A673 (cell line): Measurements from ENCODE around the gene DNAH12. TPM values are rescaled to one million over a fixed set of nuclear protein-coding genes. Genes with fewer than 3 reads are reported as not detected.
"Not testable (repeated sequence)": the region's sequence is repeated elsewhere in the genome, so short reads cannot be mapped to it uniquely, and the experiment has no call there.

Experiments used
- BruUV-seq: library from RNA; stranded (reverse); fragments of 400-500 nt; replicated peaks from 2 replicates; lab custom pipeline; 2021; lab: Mats Ljungman, UMichigan
- CTCF ChIA-PET: fragments of 300-600 bp; sonication (Branson Sonifier 250); formaldehyde crosslinking; loops from one replicate; lab custom pipeline; 2022; ENCODE audit warnings: antibody characterized with exemption; lab: Charles Lee
- POLR2A ChIA-PET: fragments of 300-600 bp; sonication (Branson Sonifier 250); formaldehyde crosslinking; loops from one replicate; lab custom pipeline; 2022; ENCODE audit warnings: antibody characterized with exemption; ENCODE audit not compliant: low non-redundant PET; lab: Charles Lee
- DNase-seq: peaks from one replicate; pipeline ENCODE4 v3.0.0-alpha.2; 2015; ENCODE audit warnings: low spot score
- H3K27ac ChIP-seq: fragments of 200-600 bp; sonication (generic); 2 replicates; pipeline ENCODE4 v1.5.1; 2016; ENCODE audit warnings: mixed run types, low read depth, mild to moderate bottlenecking, mixed read lengths, antibody characterized with exemption, low read length; ENCODE audit not compliant: poor library complexity, severe bottlenecking
- H3K27me3 ChIP-seq: fragments of 200-600 bp; sonication (generic); replicated peaks from 2 replicates; pipeline ENCODE4 v1.6.1; 2017; ENCODE audit warnings: mixed run types, low read depth, mild to moderate bottlenecking, mixed read lengths, antibody characterized with exemption, low read length; ENCODE audit not compliant: insufficient read depth, poor library complexity
- H3K36me3 ChIP-seq: fragments of 200-600 bp; sonication (generic); 2 replicates; pipeline ENCODE4 v1.6.1; 2016; ENCODE audit warnings: mixed run types, mild to moderate bottlenecking, mixed read lengths, antibody characterized with exemption, low read length; ENCODE audit not compliant: insufficient read depth, poor library complexity, severe bottlenecking
- H3K4me1 ChIP-seq: fragments of 200-600 bp; sonication (generic); 2 replicates; pipeline ENCODE4 v1.6.1; 2017; ENCODE audit warnings: mixed run types, mild to moderate bottlenecking, mixed read lengths, antibody characterized with exemption, low read length; ENCODE audit not compliant: insufficient read depth, poor library complexity, severe bottlenecking
- H3K4me3 ChIP-seq: fragments of 200-600 bp; sonication (generic); 2 replicates; pipeline ENCODE4 v1.5.1; 2016; ENCODE audit warnings: low read depth, mixed run types, mild to moderate bottlenecking, mixed read lengths, low read length; ENCODE audit not compliant: poor library complexity, severe bottlenecking
- H3K9me3 ChIP-seq: fragments of 200-600 bp; sonication (generic); 2 replicates; pipeline ENCODE4 v1.6.1; 2016; ENCODE audit warnings: mixed run types, low read depth, mild to moderate bottlenecking, mixed read lengths, antibody characterized with exemption, low read length; ENCODE audit not compliant: poor library complexity, severe bottlenecking
- CTCF ChIP-seq: fragments of 300-800, 200-600 bp; sonication (generic); conservative IDR thresholded peaks from 2 replicates; pipeline ENCODE4 v1.5.1; 2017; ENCODE audit warnings: low read depth, mild to moderate bottlenecking, antibody characterized with exemption, low read length, moderate library complexity, mixed read lengths
- EZH2 ChIP-seq: fragments of 200-600 bp; sonication (generic); IDR thresholded peaks from 2 replicates; pipeline ENCODE4 v1.6.1; 2017; ENCODE audit warnings: borderline replicate concordance, low read depth, mild to moderate bottlenecking, mixed read lengths, antibody characterized with exemption, low read length; ENCODE audit not compliant: poor library complexity, severe bottlenecking
- intact Hi-C: fragments of 100-400 bp; cut with micrococcal nuclease; formaldehyde crosslinking; loops from one replicate; pipeline ENCODE4 v1.10.0; 2022; ENCODE audit not compliant: unreplicated experiment
- total RNA-seq: library from RNA; stranded (reverse); gene quantifications from 2 replicates; pipeline ENCODE4 v1.2.3, GENCODE V29; 2021

The DNAH12 gene
- total RNA-seq, 1 experiment from 2014 or later = not detected

DNA sequence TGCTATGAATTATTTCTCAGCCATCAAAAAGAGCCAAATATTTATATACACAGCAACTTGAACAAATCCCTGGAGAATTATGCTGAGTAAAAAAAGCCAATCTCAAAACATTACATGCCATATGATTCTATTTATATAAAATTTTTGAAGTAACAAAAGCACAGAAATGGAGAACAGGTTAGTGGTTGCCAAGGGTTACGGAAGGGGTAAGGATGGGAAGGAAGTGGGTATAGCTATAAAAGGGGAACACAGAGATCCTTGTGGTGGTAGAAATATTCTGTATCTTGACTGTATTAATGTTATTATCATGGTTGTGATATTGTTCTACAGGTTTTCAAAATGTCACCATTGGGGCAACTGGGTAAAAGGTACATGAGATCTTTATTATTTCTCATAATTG, 189.4 kb downstream of the DNAH12 start:
- H3K27me3 ChIP-seq = no peaks in the 10 kb centered on the region
- CTCF ChIA-PET = no interaction called here
- TF ChIP-seq EZH2 (no peak), CTCF (no peak)
- no peaks in the 10 kb centered on the region for H3K9me3 ChIP-seq
- DNase-seq = no peak
- no peaks in the 10 kb centered on the region for H3K36me3 ChIP-seq
- no peak overlapping the region for H3K27ac ChIP-seq
- POLR2A ChIA-PET = no interaction called here
- BruUV-seq = no TSS peak
- H3K4me1 ChIP-seq = no peaks in the 10 kb centered on the region
- intact Hi-C loops = no loop called here
- no peak overlapping the region for H3K4me3 ChIP-seq

DNA sequence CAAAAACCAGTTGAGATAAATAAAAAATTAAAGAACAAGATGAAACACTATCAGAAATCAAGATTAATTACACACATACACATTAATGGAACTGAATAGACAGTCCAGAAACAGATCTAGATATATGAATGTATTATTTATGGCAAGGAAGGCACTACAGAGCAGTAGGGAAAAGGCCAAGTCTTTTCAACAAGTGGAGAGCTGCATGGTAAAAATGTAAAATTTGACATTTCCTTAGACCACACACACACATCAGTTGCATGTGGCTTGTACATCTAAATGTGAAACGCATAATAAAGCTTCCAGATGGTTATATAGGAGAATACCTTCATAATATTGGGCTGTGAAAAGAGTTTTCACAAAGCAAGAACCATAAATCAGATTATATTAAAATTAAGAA, 193.9 kb downstream of the DNAH12 start:
- no peak overlapping the region for H3K4me3 ChIP-seq
- no peaks in the 10 kb centered on the region for H3K27me3 ChIP-seq
- H3K4me1 ChIP-seq = no peaks in the 10 kb centered on the region
- DNase-seq = no peak
- POLR2A ChIA-PET = no interaction called here
- CTCF ChIA-PET = no interaction called here
- TF ChIP-seq CTCF = no peak
- TF ChIP-seq EZH2 = no peak
- no TSS peak for BruUV-seq
- intact Hi-C loops = no loop called here
- no peaks in the 10 kb centered on the region for H3K9me3 ChIP-seq
- H3K36me3 ChIP-seq = no peaks in the 10 kb centered on the region
- H3K27ac ChIP-seq = no peak overlapping the region

GRCh38 chr3:57339071-57339642, 205.0 kb downstream of the DNAH12 start:
- CTCF ChIA-PET, intact Hi-C loops: not testable (repeated sequence)

GRCh38 chr3:57338272-57339070, 205.7 kb downstream of the DNAH12 start:
- H3K9me3 ChIP-seq, H3K27ac ChIP-seq, DNase-seq, CTCF ChIA-PET, H3K27me3 ChIP-seq, H3K4me3 ChIP-seq, POLR2A ChIA-PET, H3K4me1 ChIP-seq, BruUV-seq, intact Hi-C loops, H3K36me3 ChIP-seq: not testable (repeated sequence)

More at GRCh38 chr3:57339071-57339642, 205.0 kb downstream of the DNAH12 start:
- H3K4me1 ChIP-seq, H3K36me3 ChIP-seq, BruUV-seq, H3K4me3 ChIP-seq, H3K9me3 ChIP-seq, H3K27ac ChIP-seq, H3K27me3 ChIP-seq, POLR2A ChIA-PET, DNase-seq: not testable (repeated sequence)
